Endothelial cell of umbilical vein (primary cell): ENCODE results near the gene DIAPH1. TPM values are rescaled to one million over a fixed set of nuclear protein-coding genes. Genes with fewer than 3 reads are reported as not detected.

Source experiments
- BruUV-seq: library from RNA; stranded (reverse); fragments of 400-500 nt; replicated peaks from 2 replicates; lab custom pipeline; 2021; lab: Mats Ljungman, UMichigan
- CTCF ChIA-PET: fragments of 300-600, 350-600 bp; sonication (Branson Sonifier 250); formaldehyde crosslinking; loops from one replicate; lab custom pipeline; 2021; ENCODE audit warnings: antibody characterized with exemption, inconsistent platforms; lab: Charles Lee
- POLR2A ChIA-PET: fragments of 300-600, 350-600 bp; sonication (Branson Sonifier 250); formaldehyde crosslinking; loops from one replicate; lab custom pipeline; 2021; ENCODE audit warnings: antibody characterized with exemption, inconsistent platforms; lab: Charles Lee
- DNase-seq: peaks from one replicate; pipeline ENCODE4 v3.0.0-alpha.2; 2011; ENCODE audit warnings: low read depth, low spot score
- FAIRE-seq: peaks from 2 replicates; lab custom pipeline; 2011; peaks lifted over from hg19 to GRCh38; lab: Jason Lieb, UNC
- H2AFZ ChIP-seq: 2 replicates; pipeline ENCODE4 v1.6.0; 2012; ENCODE audit warnings: low read depth, low read length, control low read depth, inconsistent platforms
- H3K27ac ChIP-seq: 2 replicates; pipeline ENCODE4 v1.5.1; 2011; ENCODE audit warnings: low read depth, mild to moderate bottlenecking, control low read depth, low read length, moderate library complexity; ENCODE audit not compliant: insufficient read depth
- H3K27me3 ChIP-seq, 2 experiments: 2 replicates each; pipeline versions ENCODE4 v1.6.0 to v1.6.1; 2011; ENCODE audit warnings: low read length in 2 of 2, mixed read lengths in 1 of 2; ENCODE audit not compliant: control insufficient read depth in 2 of 2, insufficient read depth in 2 of 2
- H3K36me3 ChIP-seq, 2 experiments: 2 replicates in 1 of 2; 3 replicates in 1 of 2; pipeline ENCODE4 v1.5.1; 2011; ENCODE audit warnings: low read length in 2 of 2, mild to moderate bottlenecking in 1 of 2, moderate library complexity in 1 of 2; ENCODE audit not compliant: control insufficient read depth in 2 of 2, insufficient read depth in 2 of 2; ENCODE audit errors: extremely low read depth in 1 of 2
- H3K4me1 ChIP-seq: 3 replicates; pipeline ENCODE4 v1.5.1; 2011; ENCODE audit warnings: mild to moderate bottlenecking, low read length; ENCODE audit not compliant: control insufficient read depth, insufficient read depth; ENCODE audit errors: extremely low read depth
- H3K4me2 ChIP-seq: 2 replicates; pipeline ENCODE4 v1.6.1; 2011; ENCODE audit warnings: low read length, control low read depth, mixed read lengths; ENCODE audit not compliant: insufficient read depth
- H3K4me3 ChIP-seq, 3 experiments: fragments of 200-600 bp in 1 of 3; sonication (generic), shearing (Covaris generic) in 1 of 3; replicated peaks in 1 of 3; 2 replicates each; pipeline ENCODE4 v1.5.1; 2011 to 2016; ENCODE audit warnings: control low read depth in 3 of 3, low read length in 3 of 3, mild to moderate bottlenecking in 2 of 3, inconsistent platforms in 1 of 3, low read depth in 1 of 3, moderate library complexity in 1 of 3; ENCODE audit not compliant: insufficient read depth in 1 of 3
- H3K79me2 ChIP-seq: 2 replicates; pipeline ENCODE4 v1.6.0; 2012; ENCODE audit warnings: low read length, inconsistent platforms; ENCODE audit not compliant: control insufficient read depth, insufficient read depth
- H3K9ac ChIP-seq: replicated peaks from 2 replicates; pipeline ENCODE3; 2011; ENCODE audit warnings: low read length, control low read depth; ENCODE audit not compliant: insufficient read depth; ENCODE audit errors: extremely low read depth
- H3K9me1 ChIP-seq: replicated peaks from 3 replicates; pipeline ENCODE4 v1.6.0; 2011; ENCODE audit warnings: mild to moderate bottlenecking, low read length; ENCODE audit not compliant: control insufficient read depth, insufficient read depth; ENCODE audit errors: extremely low read depth
- H3K9me3 ChIP-seq: replicated peaks from 2 replicates; pipeline ENCODE4 v1.5.1; 2012; ENCODE audit warnings: low read length, inconsistent platforms; ENCODE audit not compliant: control insufficient read depth, insufficient read depth
- H4K20me1 ChIP-seq: replicated peaks from 2 replicates; pipeline ENCODE3; 2011; ENCODE audit warnings: mild to moderate bottlenecking, low read length; ENCODE audit not compliant: control insufficient read depth, insufficient read depth; ENCODE audit errors: extremely low read depth
- CTCF ChIP-seq, 2 donors: IDR thresholded peaks; 1 replicate in 1 of 2; 2 replicates in 1 of 2; pipeline ENCODE4 v1.5.1; 2011; ENCODE audit warnings: low read length in 2 of 2, mild to moderate bottlenecking in 2 of 2, moderate library complexity in 2 of 2, control low read depth in 1 of 2, inconsistent platforms in 1 of 2, low read depth in 1 of 2; ENCODE audit not compliant: insufficient read depth in 1 of 2; ENCODE audit errors: extremely low read depth in 1 of 2
- EZH2 ChIP-seq: IDR thresholded peaks from 2 replicates; pipeline ENCODE4 v1.6.1; 2012; ENCODE audit warnings: borderline replicate concordance, low read depth, mild to moderate bottlenecking, moderate library complexity, low read length, inconsistent platforms; ENCODE audit not compliant: severe bottlenecking
- FOS ChIP-seq: IDR thresholded peaks from 2 replicates; pipeline ENCODE4 v1.6.1; 2011; ENCODE audit warnings: mild to moderate bottlenecking, low read length, moderate library complexity, borderline replicate concordance; ENCODE audit not compliant: insufficient read depth
- GATA2 ChIP-seq: IDR thresholded peaks from 2 replicates; pipeline ENCODE4 v1.7.0; 2011; ENCODE audit warnings: low read depth, mild to moderate bottlenecking, moderate library complexity, mixed read lengths, low read length; ENCODE audit not compliant: insufficient read length, insufficient read depth
- JUN ChIP-seq: IDR thresholded peaks from 2 replicates; pipeline ENCODE4 v1.6.1; 2011; ENCODE audit warnings: borderline replicate concordance, low read depth; ENCODE audit not compliant: insufficient read length, insufficient read depth
- MAX ChIP-seq: IDR thresholded peaks from 2 replicates; pipeline ENCODE4 v1.6.1; 2011; ENCODE audit not compliant: insufficient read depth, insufficient read length
- MYC ChIP-seq: IDR thresholded peaks from one replicate; pipeline ENCODE4 v1.6.1; 2011; ENCODE audit warnings: mild to moderate bottlenecking, low read depth, low read length
- POLR2A ChIP-seq: IDR thresholded peaks from 2 replicates; pipeline ENCODE4 v1.6.1; 2012; ENCODE audit warnings: low read depth, mild to moderate bottlenecking, control low read depth, low read length
- POLR2AphosphoS5 ChIP-seq: IDR thresholded peaks from 2 replicates; pipeline ENCODE4 v1.6.1; 2012; ENCODE audit warnings: low read depth, mild to moderate bottlenecking, control low read depth, low read length, moderate library complexity; ENCODE audit not compliant: insufficient read depth
- dilution Hi-C: fragments of 300-500 bp; cut with MboI; formaldehyde crosslinking; loops from one replicate; pipeline ENCODE4 v1.15.0; 2019; ENCODE audit warnings: low sequenced_read_pairs; ENCODE audit not compliant: extremely low pct_ligation_motif_present
- intact Hi-C: fragments of 100-400 bp; cut with micrococcal nuclease; formaldehyde crosslinking; loops from one replicate; pipeline ENCODE4 v1.10.0; 2022
- polyA plus RNA-seq, 4 experiments: library from polyadenylated mRNA; depleted of rRNA in 3 of 4; stranded (reverse) in 3 of 4; unstranded in 1 of 4; fragments of >200 nt; gene quantifications; 2 replicates each; pipeline versions ENCODE4 v1.2.1 to v1.2.3, GENCODE V29; 2011 to 2012; ENCODE audit warnings: missing spikeins in 1 of 4
- total RNA-seq: library from RNA; stranded (reverse); gene quantifications from 2 replicates; pipeline ENCODE4 v1.2.3, GENCODE V29; 2021

DIAPH1 gene
- total and polyA plus RNA-seq, 2 donors (not counting 3 experiments of a cell fraction or from before 2014, with no cell fraction given): 68.6 to 105 TPM

- Histone ChIP-seq H3K79me2 (no peaks in the 10 kb centered on the region), H2AFZ (no peak overlapping the region), H3K9me1 (no peaks in the 10 kb centered on the region), H3K27ac (no peak overlapping the region), H3K4me3 (no peak overlapping the region), H3K4me1 (no peaks in the 10 kb centered on the region), H3K27me3 (peaks cover 10 to 23% of the 10 kb centered on the region in 2 experiments), H3K4me2 (no peak overlapping the region), H4K20me1 (no peaks in the 10 kb centered on the region), H3K36me3 (no peaks in the 10 kb centered on the region), H3K9ac (no peak overlapping the region), H3K9me3 (no peaks in the 10 kb centered on the region)
- TF ChIP-seq POLR2AphosphoS5 (no peak), CTCF (IDR thresholded peaks at IDR 0.05; ENCODE audit: extremely low read depth in 1 of 2, insufficient read depth in 1 of 2, low read depth in 1 of 2, low read length in 2 of 2) (no peak), JUN (no peak), MYC (no peak), GATA2 (no peak), POLR2A (no peak), EZH2 (no peak), FOS (no peak), MAX (no peak)
- DNase-seq: no peak
- BruUV-seq: no TSS peak
- no peak for FAIRE-seq
- intact Hi-C loops: no loop called here
- CTCF ChIA-PET: interaction anchor here (0.6 to 1.8 kb wide), 4 partner anchors 10 to 65 kb away, joined by 3 to 7 read pairs (median 4); partner anchors contain the start of genes PCDHGA12 and PCDHGC3
- POLR2A ChIA-PET: no interaction called here
- dilution Hi-C loops: no loop called here
Measured at GRCh38 chr5:141496038-141496437, 122.8 kb downstream of the DIAPH1 start.
